ENCODE data around the gene NHSL1.
A peak's percentile ranks its signal among the peaks of the same experiment; 100 is the strongest.

NHSL1 gene

DNA sequence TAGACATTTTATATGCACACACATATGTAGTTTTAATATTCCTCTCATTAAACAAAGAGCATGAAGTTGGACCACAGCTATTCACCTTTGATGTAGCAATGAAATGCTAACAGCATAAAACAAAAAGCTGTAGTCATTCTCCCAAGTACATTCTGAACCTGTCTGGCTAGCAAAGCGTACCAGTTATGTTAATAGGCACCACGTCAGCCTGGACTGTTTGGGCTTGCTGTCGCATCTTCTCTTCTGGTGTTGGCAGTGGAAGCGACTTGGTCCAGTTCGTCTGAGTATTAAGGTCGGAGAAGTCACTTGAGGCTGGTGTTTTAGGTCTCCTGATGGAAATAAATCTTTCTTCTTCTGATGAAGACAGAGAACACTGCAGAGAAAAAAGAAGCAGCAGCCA, 52.5 kb downstream of the NHSL1 start:
- Mint-ChIP-seq H3K36me3 (ENCODE audit: low read depth) (peaks cover 15% of the 10 kb centered on the region), H3K4me3 (no peak overlapping the region), H3K4me1 (no peaks in the 10 kb centered on the region), H3K27ac (peak overlapping the region; percentile 68), H3K9me3 (no peaks in the 10 kb centered on the region), H3K27me3 (ENCODE audit: low read depth, poor library complexity) (no peaks in the 10 kb centered on the region)
- TF ChIP-seq, protein P1, sequence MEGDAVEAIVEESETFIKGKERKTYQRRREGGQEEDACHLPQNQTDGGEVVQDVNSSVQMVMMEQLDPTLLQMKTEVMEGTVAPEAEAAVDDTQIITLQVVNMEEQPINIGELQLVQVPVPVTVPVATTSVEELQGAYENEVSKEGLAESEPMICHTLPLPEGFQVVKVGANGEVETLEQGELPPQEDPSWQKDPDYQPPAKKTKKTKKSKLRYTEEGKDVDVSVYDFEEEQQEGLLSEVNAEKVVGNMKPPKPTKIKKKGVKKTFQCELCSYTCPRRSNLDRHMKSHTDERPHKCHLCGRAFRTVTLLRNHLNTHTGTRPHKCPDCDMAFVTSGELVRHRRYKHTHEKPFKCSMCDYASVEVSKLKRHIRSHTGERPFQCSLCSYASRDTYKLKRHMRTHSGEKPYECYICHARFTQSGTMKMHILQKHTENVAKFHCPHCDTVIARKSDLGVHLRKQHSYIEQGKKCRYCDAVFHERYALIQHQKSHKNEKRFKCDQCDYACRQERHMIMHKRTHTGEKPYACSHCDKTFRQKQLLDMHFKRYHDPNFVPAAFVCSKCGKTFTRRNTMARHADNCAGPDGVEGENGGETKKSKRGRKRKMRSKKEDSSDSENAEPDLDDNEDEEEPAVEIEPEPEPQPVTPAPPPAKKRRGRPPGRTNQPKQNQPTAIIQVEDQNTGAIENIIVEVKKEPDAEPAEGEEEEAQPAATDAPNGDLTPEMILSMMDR (IDR thresholded peaks at IDR 0.05), result no peak
- DNase-seq, result no peak

DNA sequence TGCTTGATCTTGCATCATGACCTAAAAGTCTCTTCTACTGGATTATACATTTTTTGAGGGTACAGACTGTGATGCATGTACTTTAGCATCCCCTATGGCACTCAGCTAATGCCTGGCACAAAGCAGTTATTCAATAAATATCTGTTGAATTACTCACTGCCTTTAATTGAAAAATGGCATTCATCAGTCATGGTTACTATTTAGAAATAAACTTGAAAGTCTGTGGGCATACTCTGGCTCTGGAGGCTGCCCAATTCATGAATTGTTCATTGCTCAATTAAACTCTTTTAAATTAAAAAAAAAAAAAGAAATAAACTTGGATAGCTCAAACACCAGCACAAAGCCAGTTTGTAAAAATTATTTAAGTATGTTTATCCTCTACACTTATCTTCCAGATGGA, 55.3 kb downstream of the NHSL1 start:
- no peak for DNase-seq
- Mint-ChIP-seq H3K9me3 (no peaks in the 10 kb centered on the region), H3K4me1 (no peaks in the 10 kb centered on the region), H3K36me3 (ENCODE audit: low read depth) (peaks cover 18% of the 10 kb centered on the region), H3K4me3 (no peak overlapping the region), H3K27ac (no peak overlapping the region), H3K27me3 (ENCODE audit: low read depth, poor library complexity) (no peaks in the 10 kb centered on the region)
- TF ChIP-seq, protein P1 (IDR thresholded peaks at IDR 0.05), result no peak

DNA sequence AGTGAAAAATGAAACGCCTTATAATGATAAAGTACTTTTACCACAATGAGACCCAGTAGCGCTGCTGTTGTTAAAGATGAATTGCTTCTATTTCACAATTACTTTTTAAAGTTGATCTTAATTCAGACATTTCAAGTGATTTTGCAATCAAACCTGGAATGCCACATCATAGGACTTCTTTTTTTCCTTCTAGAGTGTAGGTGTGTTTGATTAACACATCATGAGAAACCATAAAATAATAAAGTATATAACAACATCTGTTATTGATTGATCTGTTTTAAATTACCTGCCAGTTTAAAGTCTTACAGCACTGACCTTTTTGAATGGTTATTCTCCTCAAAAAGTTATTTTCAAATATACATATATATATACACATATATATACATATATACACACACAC, 56.6 kb downstream of the NHSL1 start:
- TF ChIP-seq, protein P1 (IDR thresholded peaks at IDR 0.05), result no peak
- Mint-ChIP-seq H3K9me3 (peaks cover under 1% of the 10 kb centered on the region), H3K4me1 (no peaks in the 10 kb centered on the region), H3K27ac (no peak overlapping the region), H3K36me3 (ENCODE audit: low read depth) (peaks cover 19% of the 10 kb centered on the region), H3K27me3 (ENCODE audit: low read depth, poor library complexity) (no peaks in the 10 kb centered on the region), H3K4me3 (no peak overlapping the region)
- DNase-seq, result no peak

DNA sequence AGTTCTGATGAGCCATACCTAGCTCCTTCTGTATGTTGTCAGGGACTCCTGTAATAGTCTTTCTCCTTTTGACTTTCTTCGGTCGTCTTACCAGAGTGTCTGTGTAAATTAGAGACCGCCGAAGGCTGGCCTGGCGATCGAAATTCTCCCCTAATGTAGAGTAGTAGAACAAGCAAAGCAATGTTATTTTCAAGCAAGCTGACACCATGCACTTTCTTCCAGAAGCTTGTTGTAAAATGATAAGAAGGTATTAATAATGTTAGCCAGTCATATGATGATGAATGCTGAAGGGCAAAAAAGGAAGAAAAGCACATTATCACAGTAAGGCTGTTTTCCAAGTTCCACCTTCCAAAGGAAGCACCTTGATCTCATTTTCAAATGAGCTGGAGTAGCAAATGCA, 57.3 kb downstream of the NHSL1 start:
- DNase-seq, result no peak
- H3K27me3 Mint-ChIP-seq (ENCODE audit: low read depth, poor library complexity), result no peaks in the 10 kb centered on the region
- H3K27ac Mint-ChIP-seq, result no peak overlapping the region
- no peak overlapping the region for H3K4me3 Mint-ChIP-seq
- H3K36me3 Mint-ChIP-seq (ENCODE audit: low read depth), result peaks cover 24% of the 10 kb centered on the region
- TF ChIP-seq, protein P1 (IDR thresholded peaks at IDR 0.05), result no peak
- H3K9me3 Mint-ChIP-seq, result peaks cover 4% of the 10 kb centered on the region
- H3K4me1 Mint-ChIP-seq, result no peaks in the 10 kb centered on the region

DNA sequence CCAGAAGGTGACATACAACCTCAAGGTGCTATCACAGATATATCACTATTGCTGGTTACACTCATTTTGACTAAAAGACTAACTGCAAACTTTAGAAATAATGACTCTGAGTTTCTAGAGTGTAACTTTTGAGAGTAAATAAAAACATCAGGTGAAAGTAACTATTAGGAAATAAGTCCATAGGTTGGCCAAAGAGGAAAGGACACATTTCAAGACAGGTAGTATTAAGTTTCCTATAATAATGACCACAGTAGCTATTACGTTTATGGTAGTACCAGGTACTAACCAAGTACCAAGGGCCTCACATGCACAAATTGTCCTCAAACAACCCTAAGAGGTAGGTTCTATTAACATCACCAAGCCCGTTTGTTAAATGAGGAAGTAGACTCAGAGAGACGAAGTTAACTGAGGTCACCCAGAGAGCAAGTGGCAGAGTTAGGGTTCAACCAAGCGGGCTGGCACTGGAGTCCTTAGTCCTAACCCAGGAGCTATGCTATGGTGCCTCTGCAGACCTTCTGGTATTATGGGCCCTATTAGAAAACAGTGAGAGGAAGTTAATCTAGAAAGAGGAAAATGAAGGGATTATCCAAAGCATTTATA, 58.4 kb downstream of the NHSL1 start:
- DNase-seq, result no peak
- Mint-ChIP-seq H3K9me3 (peaks cover 8% of the 10 kb centered on the region), H3K4me1 (no peaks in the 10 kb centered on the region), H3K27ac (no peak overlapping the region), H3K4me3 (no peak overlapping the region), H3K27me3 (ENCODE audit: low read depth, poor library complexity) (no peaks in the 10 kb centered on the region), H3K36me3 (ENCODE audit: low read depth) (peaks cover 28% of the 10 kb centered on the region)
- TF ChIP-seq, protein P1 (IDR thresholded peaks at IDR 0.05), result no peak

DNA sequence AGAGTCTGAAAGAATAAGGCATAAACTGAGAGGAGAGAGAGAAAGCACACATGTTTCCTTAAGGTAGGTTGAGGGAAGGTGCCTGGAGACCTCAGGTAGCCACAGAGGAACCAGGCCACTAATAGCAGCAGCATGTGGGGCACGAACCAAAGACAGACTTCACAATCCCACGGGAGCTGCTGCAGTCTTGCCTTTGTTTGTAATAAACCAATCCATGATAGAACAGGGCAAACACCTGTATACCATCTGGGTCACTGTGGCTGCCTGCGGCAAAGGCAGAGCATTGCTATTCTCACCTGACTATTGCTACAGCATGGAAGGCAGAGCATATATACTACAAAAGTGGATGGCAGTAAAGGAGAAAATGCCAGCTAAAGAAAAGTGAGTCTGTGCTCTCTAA, 59.0 kb downstream of the NHSL1 start:
- no peak for DNase-seq
- H3K9me3 Mint-ChIP-seq, result peaks cover 8% of the 10 kb centered on the region
- no peaks in the 10 kb centered on the region for H3K4me1 Mint-ChIP-seq
- H3K27me3 Mint-ChIP-seq (ENCODE audit: low read depth, poor library complexity), result no peaks in the 10 kb centered on the region
- H3K36me3 Mint-ChIP-seq (ENCODE audit: low read depth), result peaks cover 31% of the 10 kb centered on the region
- no peak overlapping the region for H3K4me3 Mint-ChIP-seq
- TF ChIP-seq, protein P1 (IDR thresholded peaks at IDR 0.05), result no peak
- no peak overlapping the region for H3K27ac Mint-ChIP-seq

Data from nephron progenitor cell (in vitro differentiated cells).